GM19397 (cell line): ENCODE results near the gene IL17A.

ENCODE experiments used
- ATAC-seq: cut with Tn5 transposase; IDR thresholded peaks from one replicate; pipeline ENCODE4 v1.9.1; 2021; ENCODE audit warnings: mild to moderate bottlenecking, moderate library complexity; ENCODE audit not compliant: unreplicated experiment

IL17A gene

DNA sequence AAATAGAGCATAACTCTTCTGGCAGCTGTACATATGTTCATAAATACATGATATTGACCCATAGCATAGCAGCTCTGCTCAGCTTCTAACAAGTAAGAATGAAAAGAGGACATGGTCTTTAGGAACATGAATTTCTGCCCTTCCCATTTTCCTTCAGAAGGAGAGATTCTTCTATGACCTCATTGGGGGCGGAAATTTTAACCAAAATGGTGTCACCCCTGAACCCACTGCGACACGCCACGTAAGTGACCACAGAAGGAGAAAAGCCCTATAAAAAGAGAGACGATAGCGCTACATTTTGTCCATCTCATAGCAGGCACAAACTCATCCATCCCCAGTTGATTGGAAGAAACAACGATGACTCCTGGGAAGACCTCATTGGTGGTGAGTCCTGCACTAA is at the start of gene IL17A:
Gene IL17A, plus strand, starts transcription at position 301 of the 400 bp plus-strand sequence. Its CDS starts 57 bp downstream, at position 358.
- no peak for ATAC-seq

DNA sequence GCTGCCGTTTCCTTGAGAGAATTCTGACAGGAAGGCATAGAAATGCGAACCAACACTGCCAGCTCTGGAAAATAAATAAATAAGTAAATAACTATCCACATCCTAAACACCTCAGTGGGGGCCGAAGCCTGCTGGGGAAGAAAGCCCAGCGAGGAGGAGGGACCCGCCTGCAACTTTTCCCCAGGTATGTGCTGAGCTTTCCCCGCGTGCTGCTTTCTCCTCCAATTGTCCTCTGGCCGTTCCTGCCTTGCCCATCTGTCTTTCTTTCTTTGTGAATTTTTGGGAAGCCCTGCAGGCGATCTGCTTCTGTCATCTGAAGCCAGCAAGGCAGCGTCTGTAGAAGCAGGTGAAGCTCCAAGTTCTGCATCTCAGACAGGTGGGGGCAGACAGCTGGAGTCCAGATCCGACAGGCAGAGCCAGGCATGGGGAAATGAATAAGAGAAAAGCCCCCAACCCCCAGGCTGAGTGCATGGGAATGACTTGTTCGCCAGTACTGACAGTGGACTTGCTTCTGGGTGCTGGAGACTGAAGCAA is 49.2 kb upstream of the IL17A start:
- ATAC-seq: no peak

DNA sequence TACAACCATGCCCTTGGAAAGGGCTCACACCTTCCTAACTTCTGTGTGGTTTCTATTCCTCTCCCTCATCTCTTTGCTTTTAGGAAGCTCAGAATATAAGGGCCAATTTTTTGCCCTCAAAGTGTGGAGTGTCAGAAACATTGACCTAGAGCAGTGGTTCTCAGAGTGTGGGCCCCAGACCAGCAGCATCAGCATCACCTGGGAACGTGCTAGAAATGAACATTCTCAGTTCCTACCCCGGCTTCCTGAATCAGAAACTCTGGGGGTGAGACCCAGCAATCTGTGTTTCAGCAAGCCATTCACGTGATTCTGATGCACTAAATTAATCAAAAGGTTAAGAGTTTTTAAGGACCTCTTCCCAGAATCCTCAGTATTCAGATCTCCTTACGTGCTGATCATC is 47.9 kb upstream of the IL17A start:
- no peak for ATAC-seq

DNA sequence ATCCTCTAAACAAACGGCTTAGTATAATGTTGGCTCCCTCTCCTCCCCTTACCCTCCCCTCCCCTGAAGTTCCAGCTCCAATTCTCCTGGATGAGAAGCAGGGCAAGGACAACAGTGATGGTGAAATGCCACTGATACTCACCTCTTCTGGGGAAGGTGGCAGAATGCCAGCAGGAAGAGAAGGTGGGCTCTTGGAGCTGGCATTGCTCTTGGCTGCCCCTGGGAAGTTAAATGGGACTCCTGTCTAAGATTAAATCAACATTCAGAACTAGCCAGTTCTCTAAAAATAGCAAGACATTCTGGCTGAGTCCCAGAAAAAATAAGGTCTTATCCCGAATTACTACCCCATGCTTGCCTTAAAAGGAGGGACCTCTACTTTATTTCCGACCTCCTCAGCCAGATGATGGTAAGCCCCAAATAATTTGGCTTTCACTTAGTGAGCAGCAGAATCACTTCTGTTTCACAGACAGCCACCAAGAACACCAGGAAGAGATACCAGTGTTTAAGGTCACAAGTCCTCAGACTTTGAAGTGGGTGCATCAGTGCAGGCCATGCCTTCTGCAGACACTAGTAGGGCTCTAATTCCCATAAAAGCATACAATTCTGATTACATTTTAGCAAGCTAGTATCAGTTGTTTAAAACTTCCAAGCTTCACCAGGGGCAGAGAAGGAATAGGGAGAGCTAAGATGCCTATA is 46.0 kb upstream of the IL17A start:
- no peak for ATAC-seq

DNA sequence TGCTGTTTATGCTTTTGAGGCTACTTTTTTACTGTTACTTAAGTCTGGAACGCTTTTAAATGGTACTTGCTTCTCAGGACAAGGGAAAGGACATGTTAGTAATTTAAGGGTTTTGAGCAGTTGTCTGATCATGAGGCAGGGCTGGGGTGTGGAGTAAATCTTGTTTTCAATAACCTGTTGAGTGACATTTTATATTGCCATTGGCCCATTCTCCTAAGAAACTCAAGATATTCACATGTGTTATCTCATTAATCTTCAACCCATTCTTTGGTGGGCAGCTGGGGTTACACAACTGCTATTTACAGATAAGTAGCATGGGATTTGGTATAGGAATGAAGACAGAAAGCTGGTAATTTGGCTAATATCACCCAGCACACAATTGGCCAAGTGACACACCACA is 44.6 kb upstream of the IL17A start:
- ATAC-seq: no peak

DNA sequence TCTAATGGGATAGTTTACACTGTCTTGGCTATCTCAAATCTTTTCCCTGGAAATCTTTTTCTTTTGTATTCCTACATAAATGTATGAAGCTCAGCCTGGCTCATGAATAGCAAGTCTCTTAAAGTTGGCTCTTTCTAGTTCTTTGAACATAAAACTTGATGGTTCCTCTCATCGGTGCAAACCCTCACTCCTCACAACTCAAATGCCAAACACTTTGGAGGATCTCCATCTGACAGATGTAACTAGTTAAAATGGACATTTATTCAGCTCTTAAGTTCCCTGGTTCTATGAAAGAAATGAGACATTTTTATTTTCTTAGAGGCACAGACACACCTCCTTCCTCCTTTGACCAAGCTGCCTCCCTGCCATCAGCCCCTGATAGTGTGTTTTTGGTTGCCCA is 43.6 kb upstream of the IL17A start:
- ATAC-seq: no peak

DNA sequence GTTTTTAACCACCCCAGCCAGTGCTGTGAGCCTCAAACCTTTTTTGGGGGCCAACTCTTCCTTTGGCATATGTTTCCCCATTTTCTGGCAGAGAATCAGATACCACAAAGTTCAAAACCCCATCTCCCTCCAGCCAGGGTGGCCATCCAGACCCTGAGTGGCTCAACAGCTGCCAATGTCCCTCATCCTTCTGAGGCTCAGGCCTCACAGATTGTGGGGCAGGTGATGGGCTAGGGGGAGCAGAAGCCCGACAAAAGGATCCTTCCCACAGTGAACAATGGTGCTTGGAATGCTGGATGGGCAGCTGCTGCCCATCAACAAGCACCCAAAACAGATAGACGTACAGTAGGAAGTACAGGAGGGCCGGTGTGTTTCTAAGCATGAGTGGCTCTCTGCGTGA is 42.6 kb upstream of the IL17A start:
- no peak for ATAC-seq

DNA sequence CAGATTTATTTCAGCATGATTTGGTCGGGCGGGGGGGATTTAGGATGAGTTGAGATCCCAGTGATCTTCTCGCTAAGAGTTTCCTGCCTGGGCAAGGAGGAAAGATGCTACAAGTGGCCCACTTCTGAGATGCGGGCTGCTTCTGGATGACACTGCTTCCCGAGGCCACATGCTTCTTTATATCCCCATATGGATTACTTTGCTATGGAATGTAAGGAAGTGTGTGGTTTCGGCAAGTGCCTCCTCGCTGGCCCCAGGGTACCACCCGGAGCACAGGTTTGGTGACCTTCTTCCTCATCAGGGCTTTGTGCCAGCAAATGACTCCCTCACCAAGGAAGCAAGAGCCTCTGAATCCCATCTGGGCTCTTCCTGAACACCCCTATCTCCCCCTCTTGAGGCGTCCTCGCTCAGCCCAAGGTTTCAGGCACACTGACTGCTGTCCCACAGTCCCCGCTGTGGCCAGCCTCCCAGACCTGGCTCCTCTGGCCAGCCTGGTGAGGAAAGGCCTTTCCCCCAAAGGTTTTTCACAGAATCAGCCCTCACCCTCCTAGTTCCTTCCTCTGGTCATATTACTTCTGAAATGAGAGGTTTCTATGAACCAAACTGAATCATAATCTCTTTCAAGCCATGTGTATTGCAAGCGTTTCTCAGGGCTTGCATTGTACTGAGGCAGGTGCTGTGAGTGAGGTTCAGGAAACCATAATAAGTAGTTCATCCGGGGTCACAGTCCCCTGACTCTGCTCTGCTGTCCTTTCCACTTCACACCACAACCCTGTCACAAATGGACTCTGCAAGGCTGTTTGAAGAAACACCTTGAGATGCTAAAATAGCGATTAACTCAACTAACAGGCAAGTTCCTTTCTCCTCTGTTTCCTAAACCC is 41.7 kb upstream of the IL17A start:
- ATAC-seq: no peak

DNA sequence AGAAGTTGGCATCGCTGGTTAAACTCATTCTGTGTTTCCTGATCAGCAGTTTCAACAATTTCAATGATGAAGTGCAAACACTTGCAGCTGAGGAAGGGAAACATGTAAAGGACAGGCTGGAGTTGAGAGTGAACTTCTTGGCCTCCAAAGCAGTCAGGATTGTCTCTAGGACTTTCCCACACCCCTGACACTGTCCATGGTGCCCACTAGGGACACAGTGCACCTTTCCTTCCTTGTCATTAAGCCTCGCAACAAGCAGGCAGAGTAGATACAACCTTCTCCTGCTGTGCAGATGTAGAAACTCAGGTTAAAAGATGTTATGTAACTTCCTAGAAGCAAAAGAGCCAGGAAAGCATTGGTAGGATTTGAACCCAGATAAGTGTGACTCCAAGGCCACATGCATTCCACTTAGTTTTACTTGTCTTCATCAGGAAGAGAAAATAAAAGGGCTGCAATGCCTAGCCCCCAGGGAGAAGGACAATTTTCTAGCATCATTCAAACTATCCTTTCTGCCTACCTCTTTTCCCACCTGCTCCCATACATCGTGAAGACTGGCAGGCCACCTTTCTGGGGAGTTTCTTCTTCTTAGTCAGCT is 39.2 kb upstream of the IL17A start:
- ATAC-seq: no peak

DNA sequence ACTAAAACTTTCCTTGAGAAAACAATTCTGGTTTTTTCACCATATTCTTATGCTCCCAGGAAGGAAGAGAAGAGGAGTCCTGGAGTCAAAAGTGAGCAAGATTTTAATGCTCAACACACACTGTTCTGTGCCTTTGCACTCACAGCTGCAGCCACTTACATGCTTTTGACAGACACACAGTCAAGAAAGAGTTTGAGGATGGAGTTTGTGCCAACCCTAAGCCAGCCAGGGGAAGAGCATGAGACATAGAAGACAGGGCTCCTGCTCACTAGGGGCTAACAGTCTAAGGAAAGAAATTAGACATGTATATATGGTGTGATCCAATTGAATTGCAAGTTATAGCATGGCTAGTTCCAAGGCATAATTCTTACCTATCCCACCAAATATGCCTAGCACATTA is 37.1 kb upstream of the IL17A start:
- no peak for ATAC-seq

DNA sequence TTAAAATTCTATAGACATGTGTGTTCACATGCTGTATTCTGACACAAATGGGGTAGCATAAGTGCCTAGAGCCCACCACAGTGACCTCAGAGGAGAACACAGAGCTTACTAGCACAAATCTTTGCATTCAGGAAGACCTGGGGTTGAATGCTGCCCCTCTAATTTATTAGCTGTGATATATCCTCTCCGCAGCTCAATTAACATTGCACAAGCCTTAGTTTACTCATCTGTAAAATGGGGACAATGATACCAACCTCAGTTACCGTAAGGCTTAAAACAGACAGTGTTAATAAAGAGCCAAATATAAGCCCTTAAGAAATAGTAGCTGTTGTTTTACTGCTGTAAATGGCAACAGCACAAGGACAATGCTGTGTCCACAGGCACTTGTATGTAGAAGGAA is 36.2 kb upstream of the IL17A start:
- no peak for ATAC-seq

DNA sequence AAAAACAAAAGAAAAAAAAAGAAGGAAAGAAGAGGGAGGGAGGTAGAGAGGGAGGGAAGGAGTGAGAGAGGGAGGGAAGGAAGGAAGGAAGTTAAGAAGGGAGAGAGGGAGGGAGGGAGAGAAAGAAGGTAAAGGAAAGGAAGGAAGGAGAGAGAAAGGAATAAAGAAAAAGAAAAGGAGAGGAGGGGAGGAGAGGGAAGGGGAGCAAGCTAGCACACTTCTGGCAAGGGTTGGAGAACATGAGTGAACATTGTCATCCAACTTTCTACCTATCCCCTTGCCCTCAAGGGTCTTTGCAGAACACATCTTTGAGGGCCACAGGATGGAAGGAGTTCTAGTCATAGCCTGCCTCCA is 34.1 kb upstream of the IL17A start:
- ATAC-seq: no peak

DNA sequence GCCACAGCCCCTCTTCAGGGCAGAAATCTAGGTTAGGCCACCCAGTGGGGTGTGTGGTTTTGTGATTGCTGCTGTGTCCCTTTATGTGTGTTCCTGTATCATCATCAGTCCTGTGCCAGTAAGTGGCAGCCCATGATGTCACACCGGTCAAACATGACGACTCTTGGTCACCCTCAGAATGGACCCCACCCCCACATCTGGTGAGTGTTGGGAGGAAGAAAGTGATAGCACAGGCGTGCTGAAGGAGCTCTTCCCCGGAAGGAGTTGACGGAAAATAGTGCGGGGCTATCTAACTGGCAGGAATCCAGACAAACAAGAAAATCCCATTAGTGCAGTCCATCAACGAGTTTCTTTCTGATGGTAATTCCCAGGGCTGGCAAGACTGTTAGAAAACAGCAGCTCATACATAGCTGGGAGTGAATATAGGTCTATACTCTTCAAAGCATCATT is 33.4 kb upstream of the IL17A start:
- ATAC-seq: no peak

DNA sequence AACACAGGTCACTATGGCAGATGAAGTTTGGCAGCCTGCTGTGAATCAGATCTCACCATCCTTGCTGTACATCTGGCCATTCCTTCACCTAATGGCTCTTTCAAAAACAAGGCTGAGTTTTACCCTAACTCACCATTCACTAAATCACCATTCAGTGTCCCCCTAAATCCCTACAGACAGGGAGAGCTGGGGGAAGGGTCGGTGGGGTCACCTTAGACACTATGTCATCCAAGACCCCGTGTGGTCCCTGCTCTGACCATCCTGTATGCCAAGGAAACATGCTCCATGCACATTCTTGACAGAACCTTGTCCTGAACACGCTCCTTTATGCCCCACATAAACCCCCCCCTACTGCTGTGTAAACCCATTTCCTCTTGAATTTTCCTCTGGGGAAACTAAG is 31.8 kb upstream of the IL17A start:
- no peak for ATAC-seq

DNA sequence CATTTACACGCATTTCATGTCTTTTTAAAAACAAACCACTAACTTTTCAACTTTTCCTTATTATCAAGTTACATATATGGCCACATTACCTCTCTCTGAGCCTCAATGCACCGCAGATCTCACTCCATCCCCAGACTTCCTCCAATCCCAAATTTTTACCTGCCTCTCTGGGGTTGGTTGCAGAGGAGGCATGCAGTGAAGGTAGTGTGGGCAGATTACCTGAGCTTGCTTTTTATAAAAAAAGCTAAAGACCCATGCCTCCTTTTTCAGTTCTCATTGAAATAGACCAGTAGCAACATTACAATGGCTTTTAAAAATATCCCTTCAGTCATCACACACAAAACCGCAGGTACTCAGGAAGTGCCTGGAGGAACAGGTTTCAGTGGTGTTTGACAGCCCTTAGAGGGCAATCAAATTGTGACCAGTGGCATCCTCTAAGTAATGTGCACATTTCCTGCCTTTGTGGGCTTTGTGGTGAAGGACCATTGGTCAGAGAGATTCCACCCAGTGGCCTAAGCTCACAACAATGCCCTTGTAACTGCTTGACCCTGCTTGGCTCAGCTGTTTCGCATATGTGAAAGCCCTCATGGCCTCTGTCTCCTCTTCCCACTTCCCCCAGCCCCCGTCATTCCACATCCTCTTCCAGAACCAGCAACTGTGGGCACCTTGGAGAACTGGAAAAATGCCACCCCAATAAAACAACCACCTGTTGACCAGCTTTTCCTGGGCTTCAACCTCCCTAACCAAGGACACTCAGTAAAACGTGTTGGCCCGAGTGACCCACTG is 30.2 kb upstream of the IL17A start:
- ATAC-seq: peak; percentile 95

DNA sequence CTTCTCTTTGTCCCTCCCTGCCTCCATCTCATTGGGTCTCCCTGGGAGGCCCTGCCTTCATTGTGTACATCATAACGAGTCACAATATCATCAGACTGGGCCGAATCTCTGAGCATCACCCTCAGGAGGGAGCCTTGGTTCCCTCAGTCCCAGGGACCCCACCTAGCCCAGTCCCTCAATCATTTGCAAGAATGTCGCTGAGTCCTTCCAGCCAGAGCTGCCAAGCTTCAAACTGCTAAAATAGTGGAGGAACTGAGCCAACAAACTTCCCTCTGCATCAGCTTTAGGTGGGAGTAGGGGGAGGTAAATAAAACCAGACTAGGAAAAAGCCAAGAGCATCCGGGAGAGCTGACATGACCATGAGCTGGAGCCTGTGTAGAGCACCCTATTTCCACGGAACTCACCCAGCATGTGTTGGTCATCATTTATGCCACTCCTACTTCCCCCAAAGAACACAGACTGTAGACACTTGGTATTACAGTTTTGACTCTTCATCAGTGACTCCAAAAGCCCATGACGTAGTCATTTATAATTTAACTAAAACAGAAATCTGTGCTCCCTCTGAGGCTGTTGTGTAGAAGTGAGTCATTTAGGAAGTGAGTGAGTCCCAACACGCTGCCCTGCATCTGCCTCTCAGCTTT is 28.8 kb upstream of the IL17A start:
- peak; percentile 40 for ATAC-seq

DNA sequence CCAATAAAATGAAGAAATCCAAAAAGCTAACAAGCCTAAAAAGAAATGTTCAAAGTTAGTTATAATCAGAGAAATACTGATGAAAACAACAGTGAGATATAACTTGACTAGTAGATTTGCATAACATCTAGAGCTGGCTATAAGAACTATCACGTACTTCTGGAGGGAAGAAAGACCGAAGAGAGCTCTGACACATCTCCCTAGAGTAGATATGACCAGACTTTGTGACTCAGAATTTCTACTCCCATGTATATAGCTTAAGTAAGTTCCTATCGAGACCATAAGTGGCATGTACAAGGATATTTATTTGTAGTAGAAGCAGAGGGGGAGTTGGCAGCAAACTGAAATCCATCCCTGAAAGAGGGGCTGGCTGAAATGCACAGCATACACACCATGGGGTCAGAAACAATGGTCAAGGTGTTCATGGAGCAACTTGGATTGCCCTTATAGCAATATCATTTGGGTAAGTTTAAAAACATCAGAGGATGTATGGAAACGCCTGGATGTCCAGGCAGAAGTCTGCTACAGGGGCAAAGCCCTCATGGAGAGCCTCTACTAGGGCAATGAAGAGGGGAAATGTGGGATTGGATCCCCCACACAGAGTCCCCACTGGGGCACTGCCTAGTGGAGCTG is 25.6 kb upstream of the IL17A start:
- no peak for ATAC-seq

DNA sequence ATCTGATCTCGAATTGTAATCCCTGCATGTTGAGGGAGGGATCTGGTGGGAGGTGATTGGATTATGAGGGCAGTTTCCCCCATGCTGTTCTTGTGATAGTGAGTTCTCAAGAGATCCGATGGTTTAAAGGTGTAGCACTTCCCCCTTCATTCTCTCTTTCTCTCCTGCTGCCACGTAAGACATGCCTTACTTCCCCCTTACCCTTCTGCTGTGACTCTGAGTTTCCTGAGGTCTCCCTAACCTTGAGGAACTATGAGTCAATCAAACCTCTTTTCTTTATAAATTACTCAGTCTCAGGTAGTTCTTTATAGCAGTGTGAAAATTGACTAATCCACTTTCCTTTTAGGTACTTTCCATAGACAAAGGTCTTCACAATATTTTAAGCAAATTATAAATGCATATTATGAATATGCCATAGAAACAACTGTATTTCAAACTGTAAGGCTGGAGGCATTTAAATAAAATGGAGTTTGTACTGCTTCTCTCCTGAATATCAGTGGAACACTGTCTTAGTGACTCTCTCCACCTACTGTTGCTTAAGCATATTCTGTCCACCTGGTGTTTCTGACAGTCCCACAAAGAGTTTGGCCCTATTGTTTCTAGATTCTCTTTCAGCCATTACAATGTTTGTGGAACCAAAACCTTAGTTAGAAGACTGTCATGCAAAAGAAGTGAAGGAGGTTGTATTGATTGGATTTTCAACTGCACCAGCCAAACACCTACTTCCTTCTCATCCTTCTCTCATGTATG is 24.3 kb upstream of the IL17A start:
- no peak for ATAC-seq
